KOPT-K1 (cell line): ENCODE data around the gene RHOH.
A peak's percentile ranks its signal among the peaks of the same experiment; 100 is the strongest.

ENCODE experiments used
- H3K27ac ChIP-seq: fragments of 200-600 bp; sonication (generic); 2 replicates; pipeline ENCODE4 v1.5.1; 2016; ENCODE audit warnings: antibody characterized with exemption, mild to moderate bottlenecking, low read depth, low read length; ENCODE audit not compliant: poor library complexity, severe bottlenecking
- H3K36me3 ChIP-seq: fragments of 200-600 bp; sonication (generic); 2 replicates; pipeline ENCODE4 v1.5.1; 2017; ENCODE audit warnings: antibody characterized with exemption, mild to moderate bottlenecking, low read length, moderate library complexity; ENCODE audit not compliant: insufficient read depth
- H3K9me3 ChIP-seq: fragments of 200-600 bp; sonication (generic); 2 replicates; pipeline ENCODE4 v1.5.1; 2017; ENCODE audit warnings: antibody characterized with exemption, low read length, mild to moderate bottlenecking; ENCODE audit not compliant: insufficient read depth, poor library complexity, severe bottlenecking

Gene RHOH

GRCh38 chr4:40180356-40180755 is 16.5 kb upstream of the RHOH start:
- Histone ChIP-seq H3K27ac (no peak overlapping the region), H3K36me3 (no peaks in the 10 kb centered on the region), H3K9me3 (no peaks in the 10 kb centered on the region)

GRCh38 chr4:40182001-40182400 is 14.8 kb upstream of the RHOH start:
- no peaks in the 10 kb centered on the region for H3K36me3 ChIP-seq
- H3K9me3 ChIP-seq = no peaks in the 10 kb centered on the region
- peak overlapping the region; percentile 6 for H3K27ac ChIP-seq

GRCh38 chr4:40182954-40183353 is 13.9 kb upstream of the RHOH start:
- no peaks in the 10 kb centered on the region for H3K9me3 ChIP-seq
- no peak overlapping the region for H3K27ac ChIP-seq
- H3K36me3 ChIP-seq = no peaks in the 10 kb centered on the region

- H3K27ac ChIP-seq = peak overlapping the region; percentile 88
- no peaks in the 10 kb centered on the region for H3K9me3 ChIP-seq
- H3K36me3 ChIP-seq = no peaks in the 10 kb centered on the region
Measured at GRCh38 chr4:40183615-40184411, 13.0 kb upstream of the RHOH start.

- H3K9me3 ChIP-seq = no peaks in the 10 kb centered on the region
- H3K27ac ChIP-seq = peak overlapping the region; percentile 44
- no peaks in the 10 kb centered on the region for H3K36me3 ChIP-seq
Measured at GRCh38 chr4:40185830-40186664, 10.8 kb upstream of the RHOH start.

- H3K36me3 ChIP-seq = no peaks in the 10 kb centered on the region
- H3K27ac ChIP-seq = peak overlapping the region; percentile 44
- H3K9me3 ChIP-seq = no peaks in the 10 kb centered on the region
Measured at GRCh38 chr4:40186665-40187014, 10.2 kb upstream of the RHOH start.

DNA sequence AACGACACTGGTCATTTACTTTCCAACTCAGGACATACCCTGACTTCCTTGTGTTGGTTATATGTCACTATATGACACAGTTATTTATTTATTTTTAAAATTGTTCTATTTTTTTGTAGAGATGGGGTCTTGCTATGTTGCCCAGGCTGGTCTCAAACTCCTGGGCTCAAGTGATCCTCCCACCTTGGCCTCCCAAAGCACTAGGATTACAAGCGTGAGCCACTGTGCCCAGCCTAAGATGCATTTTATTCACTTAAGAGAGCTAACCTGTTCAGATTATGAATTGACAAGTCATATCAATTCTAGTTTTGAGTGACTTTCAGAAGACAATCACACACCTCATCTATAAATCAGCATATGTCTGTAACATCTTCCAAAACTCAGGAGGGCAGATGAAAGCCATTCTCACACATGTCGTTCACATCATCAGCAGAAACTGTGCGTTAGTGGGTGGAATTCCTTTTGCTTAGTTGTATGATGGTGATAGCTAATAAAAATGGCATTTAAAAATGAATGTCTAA is 9.4 kb upstream of the RHOH start:
- Histone ChIP-seq H3K36me3 (no peaks in the 10 kb centered on the region), H3K9me3 (no peaks in the 10 kb centered on the region), H3K27ac (peak overlapping the region; percentile 96)

DNA sequence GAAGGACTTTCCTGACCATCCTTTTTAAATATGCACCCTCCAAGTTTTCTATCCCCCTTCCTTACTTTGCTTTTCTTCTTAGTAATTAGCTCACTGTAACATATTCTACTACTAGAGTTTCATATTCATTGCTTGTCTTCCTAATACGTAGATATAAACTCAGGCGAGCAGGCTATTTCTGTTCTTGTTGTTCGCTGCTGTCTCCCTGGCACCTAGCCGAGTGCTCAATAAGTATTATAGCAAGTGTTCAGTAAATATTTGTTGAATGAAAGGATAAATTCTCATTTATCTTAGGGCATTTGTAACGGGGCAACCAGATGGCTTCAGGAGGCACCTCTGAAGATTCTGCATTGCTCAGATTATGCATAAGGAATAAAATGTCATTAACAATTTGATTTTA is 6.8 kb upstream of the RHOH start:
- no peaks in the 10 kb centered on the region for H3K9me3 ChIP-seq
- H3K36me3 ChIP-seq = no peaks in the 10 kb centered on the region
- peak overlapping the region; percentile 96 for H3K27ac ChIP-seq

DNA sequence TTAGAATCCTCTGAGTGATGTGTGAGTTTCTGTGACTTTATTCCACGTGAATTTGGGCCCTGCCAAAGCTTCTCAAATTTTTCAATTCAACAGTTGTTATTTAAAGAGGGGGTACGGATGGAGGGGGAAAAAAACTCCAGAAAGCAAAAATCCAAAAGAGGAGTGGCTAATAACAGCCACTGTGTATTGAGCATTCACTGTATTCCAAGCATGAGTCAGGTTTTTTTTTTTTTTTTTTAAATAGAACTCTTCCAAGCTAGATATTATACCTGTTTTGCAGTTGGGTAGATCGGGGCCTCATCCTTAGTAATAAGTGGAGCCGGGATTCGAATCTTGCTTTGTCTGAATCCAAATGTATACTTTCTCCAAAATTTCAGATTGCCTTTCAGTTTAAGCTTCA is 6.4 kb upstream of the RHOH start:
- Histone ChIP-seq H3K36me3 (no peaks in the 10 kb centered on the region), H3K27ac (peak overlapping the region; percentile 96), H3K9me3 (no peaks in the 10 kb centered on the region)

GRCh38 chr4:40190880-40191815 is 5.7 kb upstream of the RHOH start:
- no peaks in the 10 kb centered on the region for H3K9me3 ChIP-seq
- H3K36me3 ChIP-seq = no peaks in the 10 kb centered on the region
- peak overlapping the region; percentile 96 for H3K27ac ChIP-seq

- Histone ChIP-seq H3K27ac (peak overlapping the region; percentile 96), H3K9me3 (no peaks in the 10 kb centered on the region), H3K36me3 (no peaks in the 10 kb centered on the region)
Measured at GRCh38 chr4:40192114-40193015, 4.5 kb upstream of the RHOH start.

DNA sequence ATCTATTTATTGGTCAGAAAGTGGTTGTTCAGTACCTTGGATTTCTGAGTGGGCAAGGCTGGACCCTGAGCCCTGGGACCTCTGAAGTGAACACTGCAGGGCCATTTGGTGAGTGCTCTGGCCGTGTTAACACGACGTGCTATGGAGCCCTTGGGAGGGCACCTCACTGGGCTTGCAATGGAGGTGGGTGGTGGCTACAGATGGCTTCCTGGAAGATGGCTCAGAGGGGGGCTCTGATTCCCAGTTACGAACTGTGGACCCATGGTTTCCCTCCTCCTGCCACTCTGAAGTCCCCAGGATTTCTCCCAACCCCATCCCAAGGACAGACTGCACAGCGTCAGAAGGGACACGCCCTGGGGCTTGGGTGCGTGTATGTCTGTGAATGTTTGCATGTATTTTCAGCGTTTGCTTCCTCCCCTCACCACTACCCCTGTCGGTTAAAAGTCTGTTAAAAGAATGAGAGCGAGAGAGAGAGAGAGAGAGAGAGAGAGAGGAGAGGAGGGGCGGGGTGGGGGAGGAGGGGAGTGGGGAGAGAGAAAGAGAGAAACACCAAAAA is 3.7 kb upstream of the RHOH start:
- peaks cover 4% of the 10 kb centered on the region for H3K36me3 ChIP-seq
- H3K27ac ChIP-seq = peak overlapping the region; percentile 96
- no peaks in the 10 kb centered on the region for H3K9me3 ChIP-seq

- peak overlapping the region; percentile 96 for H3K27ac ChIP-seq
- H3K9me3 ChIP-seq = no peaks in the 10 kb centered on the region
- H3K36me3 ChIP-seq = peaks cover 8% of the 10 kb centered on the region
Measured at GRCh38 chr4:40193578-40193977, 3.3 kb upstream of the RHOH start.
